ENCODE results near the gene MAGEA2.
"Not testable (repeated sequence)": the region's sequence is repeated elsewhere in the genome, so short reads cannot be mapped to it uniquely, and the experiment has no call there.

MAGEA2 gene

GRCh38 chrX:152709173-152709572 lies 44.5 kb downstream of the MAGEA2 start, which contains the start of gene CSAG2:
TSS of gene CSAG2 (minus strand) at chrX:152709273. CDS start at chrX:152709112, 161 bp downstream.
- not testable (repeated sequence) for DNase-seq (ENCODE audit: low read depth)

DNA sequence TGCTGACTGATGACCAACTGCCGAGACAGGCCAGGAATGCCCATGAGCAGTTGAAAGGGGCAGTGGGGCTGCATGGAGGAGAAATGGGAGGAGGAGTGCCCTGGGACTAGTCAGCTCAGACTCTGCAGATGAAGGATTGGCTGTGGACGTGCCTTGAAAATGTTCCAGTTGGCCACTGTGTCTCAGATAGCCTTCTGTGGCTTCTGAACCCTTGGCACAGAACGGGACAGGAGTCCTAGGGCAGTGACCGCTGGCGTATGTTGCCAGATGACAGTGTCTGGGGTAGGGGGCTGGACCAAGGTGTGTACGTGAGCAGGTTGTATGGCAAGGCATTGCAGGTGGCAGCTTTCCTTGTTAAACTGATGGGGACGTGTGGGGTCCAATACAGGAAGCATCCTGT lies 47.1 kb downstream of the MAGEA2 start:
- DNase-seq (ENCODE audit: low read depth), result not testable (repeated sequence)

DNA sequence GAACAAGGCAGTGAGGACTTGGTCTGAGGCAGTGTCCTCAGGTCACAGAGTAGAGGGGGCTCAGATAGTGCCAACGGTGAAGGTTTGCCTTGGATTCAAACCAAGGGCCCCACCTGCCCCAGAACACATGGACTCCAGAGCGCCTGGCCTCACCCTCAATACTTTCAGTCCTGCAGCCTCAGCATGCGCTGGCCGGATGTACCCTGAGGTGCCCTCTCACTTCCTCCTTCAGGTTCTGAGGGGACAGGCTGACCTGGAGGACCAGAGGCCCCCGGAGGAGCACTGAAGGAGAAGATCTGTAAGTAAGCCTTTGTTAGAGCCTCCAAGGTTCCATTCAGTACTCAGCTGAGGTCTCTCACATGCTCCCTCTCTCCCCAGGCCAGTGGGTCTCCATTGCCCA lies 53.3 kb downstream of the MAGEA2 start:
- not testable (repeated sequence) for DNase-seq (ENCODE audit: low read depth)
